ENCODE measurements around the gene CFAP68. TPM values are rescaled to one million over a fixed set of nuclear protein-coding genes. Genes with fewer than 3 reads are reported as not detected.

The CFAP68 gene
- total and polyA plus RNA-seq, 2 of the 4 experiments (the other 2 are of a cell fraction) = 10.2 to 17.0 TPM

GRCh38 chr11:111878385-111878848, 924 bp upstream of the CFAP68 start:
- H3K4ac ChIP-seq (ENCODE audit: low read depth, low read length) = peak overlapping the region; percentile 69
- H3K4me2 ChIP-seq (ENCODE audit: low read depth, low read length) = peak overlapping the region; percentile 77
- dilution Hi-C loops (cut with HindIII; ENCODE audit: low sequenced_read_pairs, unreplicated experiment) = no loop called here
- peak; percentile 5 for ATAC-seq (ENCODE audit: low read depth)
- H2AK5ac ChIP-seq (ENCODE audit: low read depth, low read length) = peak overlapping the region; percentile 5; the same call in 1 of the 2 replicates
- peak overlapping the region; percentile 71 for H3K4me3 ChIP-seq (ENCODE audit: insufficient read depth, low read depth, low read length)
- H3K9ac ChIP-seq (ENCODE audit: low read depth, low read length) = peak overlapping the region; percentile 51
- H3K18ac ChIP-seq (ENCODE audit: low read depth, low read length) = no peak overlapping the region
- H3K23ac ChIP-seq (ENCODE audit: low read depth, low read length) = peak overlapping the region; percentile 69
- H2AK9ac ChIP-seq (replicated peaks; ENCODE audit: low read depth, low read length, poor library complexity) = peak overlapping the region; percentile 93
- no peaks in the 10 kb centered on the region for H3K27me3 ChIP-seq (ENCODE audit: control insufficient read depth, insufficient read depth, low read length)
- BruUV-seq (replicated peaks) = no TSS peak
- peak overlapping the region; percentile 84 to 87 for H4K8ac ChIP-seq (ENCODE audit: low read depth in 2 of 2, low read length in 2 of 2)
- H3K56ac ChIP-seq (ENCODE audit: extremely low read depth, insufficient read depth, low read length) = peak overlapping the region; percentile 85; the same call in 1 of the 2 replicates
- no peak overlapping the region for H4K5ac ChIP-seq (ENCODE audit: low read depth, low read length)
- H3K14ac ChIP-seq (replicated peaks; ENCODE audit: low read depth, low read length) = peak overlapping the region; percentile 67
- H3K79me1 ChIP-seq (ENCODE audit: low read depth in 1 of 2, low read length in 2 of 2) = peaks cover 0 to 11% of the 10 kb centered on the region in 2 experiments; a peak in 3 of 4 replicates
- no peaks in the 10 kb centered on the region; the same call in 1 of the 2 replicates for H3K36me3 ChIP-seq (ENCODE audit: control insufficient read depth, insufficient read depth, low read length)
- no peaks in the 10 kb centered on the region for H4K20me1 ChIP-seq (ENCODE audit: insufficient read depth, low read length)
- H3K9me1 ChIP-seq (ENCODE audit: insufficient read depth, low read length) = peaks cover 3% of the 10 kb centered on the region; the same call in 1 of the 2 replicates
- peaks cover 3% of the 10 kb centered on the region; the same call in 1 of the 2 replicates for H3K4me1 ChIP-seq (ENCODE audit: control insufficient read depth, insufficient read depth, low read length)
- H2BK15ac ChIP-seq (ENCODE audit: low read depth, low read length) = no peak overlapping the region
- 3% methylated on average over 6 of the region's 13 CpGs; no CpG with 5 or more reads in 1 of the 2 experiments for WGBS, 2 experiments (ENCODE audit: extremely low coverage in 2 of 2, insufficient read length in 1 of 2)
- ChIA-PET CTCF (interaction anchor here (0.6 to 0.8 kb wide), 3 partner anchors 118 to 167 kb away, joined by 3 to 9 read pairs (median 3); no protein-coding TSS in a partner anchor), POLR2A (ENCODE audit: unreplicated experiment) (no interaction called here)
- DNase-seq = peak; percentile 5
- H2AFZ ChIP-seq (replicated peaks; ENCODE audit: low read length, poor library complexity) = peak overlapping the region; percentile 100
- intact Hi-C loops (cut with micrococcal nuclease) = loop anchor here (2.0 to 10.0 kb wide), 5 partner anchors 48 to 346 kb away; partner anchors contain the start of genes DIXDC1, NKAPD1, PIH1D2 and PTS
- H3K27ac ChIP-seq (ENCODE audit: insufficient read depth, low read length) = peak overlapping the region; percentile 64
- H3K9me3 ChIP-seq (ENCODE audit: control insufficient read depth, insufficient read depth, low read length) = no peaks in the 10 kb centered on the region
- peak overlapping the region; percentile 34 for H4K91ac ChIP-seq (ENCODE audit: insufficient read depth, low read depth, low read length)
- H2BK20ac ChIP-seq (ENCODE audit: low read depth, low read length) = 0 out of 2 replicates have a peak overlapping the region, but pooled peaks have one; percentile 35
- H2BK5ac ChIP-seq (ENCODE audit: low read depth, low read length, poor library complexity, severe bottlenecking) = peak overlapping the region; percentile 51
- H2BK120ac ChIP-seq (ENCODE audit: low read depth, low read length) = peak overlapping the region; percentile 26; the same call in 1 of the 2 replicates
- in situ Hi-C loops (cut with MboI; ENCODE audit: low sequenced_read_pairs) = loop anchor here (5.0 kb wide), 1 partner anchor 114 kb away; no protein-coding TSS in a partner anchor
- TF ChIP-seq CEBPB (IDR thresholded peaks at IDR 0.05; ENCODE audit: low read depth, low read length) = no peak
- TF ChIP-seq RAD21 (IDR thresholded peaks at IDR 0.05; ENCODE audit: low read length) = peak; percentile 11; the same call in 1 of the 2 replicates
- TF ChIP-seq BHLHE40 (IDR thresholded peaks at IDR 0.05; ENCODE audit: low read depth, low read length) = no peak

Data from IMR-90 (cell line).